Glutamatergic neuron (in vitro differentiated cells): ENCODE results near the gene TBX20. TPM values are rescaled to one million over a fixed set of nuclear protein-coding genes. Genes with fewer than 3 reads are reported as not detected.
"Not testable (repeated sequence)": the region's sequence is repeated elsewhere in the genome, so short reads cannot be mapped to it uniquely, and the experiment has no call there.

Experiments
- DNase-seq: peaks from one replicate; pipeline ENCODE4 v3.0.0; 2022
- H3K27ac Mint-ChIP-seq: one replicate; pipeline ENCODE4 v1.8.0; 2020; ENCODE audit warnings: mild to moderate bottlenecking, mixed read lengths, inconsistent platforms; ENCODE audit not compliant: unreplicated experiment
- H3K27me3 Mint-ChIP-seq: one replicate; pipeline ENCODE4 v1.8.0; 2020; ENCODE audit warnings: mild to moderate bottlenecking, moderate library complexity, mixed read lengths, inconsistent platforms; ENCODE audit not compliant: unreplicated experiment
- H3K36me3 Mint-ChIP-seq: one replicate; pipeline ENCODE4 v1.8.0; 2020; ENCODE audit warnings: mild to moderate bottlenecking, mixed read lengths, inconsistent platforms; ENCODE audit not compliant: unreplicated experiment
- H3K4me1 Mint-ChIP-seq: one replicate; pipeline ENCODE4 v1.8.0; 2020; ENCODE audit warnings: mild to moderate bottlenecking, low read depth, mixed read lengths, inconsistent platforms; ENCODE audit not compliant: unreplicated experiment
- H3K4me3 Mint-ChIP-seq: one replicate; pipeline ENCODE4 v1.8.0; 2020; ENCODE audit warnings: mild to moderate bottlenecking, mixed read lengths, inconsistent platforms; ENCODE audit not compliant: unreplicated experiment
- H3K9me3 Mint-ChIP-seq: one replicate; pipeline ENCODE4 v1.8.0; 2020; ENCODE audit warnings: mild to moderate bottlenecking, moderate library complexity, mixed read lengths, inconsistent platforms; ENCODE audit not compliant: unreplicated experiment
- total RNA-seq: library from RNA; stranded (reverse); fragmentation: NEBNext Ultra II Directional; extraction: Animal tissue kit (Norgen Biotek cat#: 25700); gene quantifications from one replicate; pipeline ENCODE4 v1.2.1, GENCODE V29; 2021; ENCODE audit not compliant: unreplicated experiment
- TF ChIP-seq, protein P1 (sequence below): fragments of 200-600 bp; sonication (generic); IDR thresholded peaks from one replicate; pipeline ENCODE4 v1.5.0; 2021; ENCODE audit not compliant: partially characterized antibody, unreplicated experiment

TBX20 gene
- total RNA-seq, 1 donor from 2014 or later, result 1.2 TPM

DNA sequence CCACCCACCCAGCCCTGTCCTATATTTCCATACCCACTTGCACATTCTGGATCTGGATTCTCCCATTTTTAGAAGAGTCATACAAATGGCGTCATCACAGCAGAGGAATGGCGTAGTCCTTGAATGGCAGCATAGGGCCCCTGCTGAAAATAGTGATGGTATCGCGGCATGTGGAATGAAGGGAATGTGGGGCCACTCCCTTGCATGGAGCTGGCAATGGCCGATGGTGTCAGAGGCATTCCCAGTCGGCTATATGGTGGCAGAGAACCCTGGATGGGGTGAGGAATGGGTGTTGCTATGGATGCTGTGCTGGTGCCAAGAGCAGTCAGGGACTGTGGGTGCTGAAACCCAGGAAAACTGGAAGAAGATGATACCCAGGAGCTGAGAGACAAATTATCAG lies 51.5 kb downstream of the TBX20 start:
- H3K9me3 Mint-ChIP-seq, H3K27me3 Mint-ChIP-seq, DNase-seq, H3K36me3 Mint-ChIP-seq, H3K27ac Mint-ChIP-seq, H3K4me1 Mint-ChIP-seq, H3K4me3 Mint-ChIP-seq: not testable (repeated sequence)

DNA sequence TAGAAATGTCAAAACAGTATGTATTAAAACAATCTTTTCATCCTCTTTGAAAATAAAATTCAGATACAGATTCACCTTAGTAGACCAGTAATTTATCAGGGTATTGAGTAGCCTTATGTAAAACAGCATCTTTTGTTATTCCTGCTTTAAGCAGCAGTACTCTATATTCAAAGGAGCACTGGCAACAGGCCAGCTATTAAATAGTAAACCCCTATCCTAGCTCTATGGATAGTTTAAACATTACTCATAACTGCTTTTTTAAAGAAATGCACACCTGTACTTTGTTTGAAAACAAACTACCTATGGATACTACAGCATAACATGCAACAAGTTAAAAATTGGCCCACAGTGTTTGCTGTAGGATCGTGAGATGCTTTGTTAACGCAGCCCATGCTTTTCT lies 53.7 kb downstream of the TBX20 start:
- H3K36me3 Mint-ChIP-seq, H3K27ac Mint-ChIP-seq, H3K27me3 Mint-ChIP-seq, H3K4me1 Mint-ChIP-seq, H3K4me3 Mint-ChIP-seq, DNase-seq, H3K9me3 Mint-ChIP-seq: not testable (repeated sequence)

DNA sequence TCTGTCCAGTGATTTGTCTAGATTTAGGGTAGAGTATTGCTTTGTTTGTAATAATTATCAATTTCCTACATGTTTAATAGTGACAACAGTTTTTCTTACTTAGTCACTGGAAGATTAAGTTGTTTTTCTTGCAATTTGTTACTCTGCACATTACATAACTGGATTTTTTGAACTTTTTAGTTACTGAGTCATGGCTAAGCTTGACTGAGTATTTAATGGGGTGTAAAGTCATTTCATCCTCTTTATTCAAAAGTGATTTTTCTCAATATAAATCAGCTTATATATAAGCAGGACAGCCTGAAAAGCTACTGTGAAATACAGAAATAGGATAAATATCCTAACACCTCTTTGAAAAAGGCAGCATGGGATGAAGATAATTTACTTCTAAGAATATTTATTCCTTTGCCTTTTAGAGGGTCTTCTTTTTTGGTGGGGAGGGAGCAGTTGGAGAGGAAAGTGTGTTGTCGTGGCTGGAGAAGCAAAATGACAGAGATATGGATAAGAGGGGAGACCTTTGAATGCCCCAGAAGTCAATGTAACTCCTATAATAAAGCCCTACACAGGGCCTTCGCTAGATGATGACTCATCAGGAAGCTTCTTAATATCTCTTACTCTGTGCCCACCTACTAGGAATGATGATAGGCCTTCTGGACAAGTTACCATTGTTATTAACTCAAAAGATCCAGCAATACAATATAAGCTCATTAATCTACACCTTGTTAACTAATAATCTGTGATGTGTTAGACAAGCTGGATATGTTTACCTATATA lies 55.3 kb downstream of the TBX20 start:
- not testable (repeated sequence) for H3K4me1 Mint-ChIP-seq, H3K9me3 Mint-ChIP-seq, H3K27ac Mint-ChIP-seq, H3K36me3 Mint-ChIP-seq, H3K27me3 Mint-ChIP-seq, H3K4me3 Mint-ChIP-seq, DNase-seq

DNA sequence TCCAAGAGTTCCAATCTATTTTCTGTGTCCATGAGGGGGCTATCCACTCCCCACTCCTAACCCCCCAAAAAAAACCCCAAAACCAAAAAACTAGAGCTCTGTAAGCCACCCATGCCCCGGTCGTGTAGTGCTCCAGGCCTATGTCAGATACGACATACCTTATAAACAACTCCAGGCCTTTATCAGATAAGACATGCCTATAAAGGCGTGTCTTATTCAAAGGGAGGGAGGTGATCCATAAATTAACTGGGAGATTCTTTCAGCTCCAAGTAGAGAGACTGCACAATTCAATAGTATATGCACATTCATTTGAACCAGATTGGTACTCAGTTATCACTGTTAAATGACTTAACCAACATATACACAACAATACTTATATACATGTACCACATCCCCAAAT lies 62.3 kb downstream of the TBX20 start:
- not testable (repeated sequence) for DNase-seq, H3K4me1 Mint-ChIP-seq, H3K27ac Mint-ChIP-seq, H3K27me3 Mint-ChIP-seq, H3K9me3 Mint-ChIP-seq, H3K4me3 Mint-ChIP-seq, H3K36me3 Mint-ChIP-seq

DNA sequence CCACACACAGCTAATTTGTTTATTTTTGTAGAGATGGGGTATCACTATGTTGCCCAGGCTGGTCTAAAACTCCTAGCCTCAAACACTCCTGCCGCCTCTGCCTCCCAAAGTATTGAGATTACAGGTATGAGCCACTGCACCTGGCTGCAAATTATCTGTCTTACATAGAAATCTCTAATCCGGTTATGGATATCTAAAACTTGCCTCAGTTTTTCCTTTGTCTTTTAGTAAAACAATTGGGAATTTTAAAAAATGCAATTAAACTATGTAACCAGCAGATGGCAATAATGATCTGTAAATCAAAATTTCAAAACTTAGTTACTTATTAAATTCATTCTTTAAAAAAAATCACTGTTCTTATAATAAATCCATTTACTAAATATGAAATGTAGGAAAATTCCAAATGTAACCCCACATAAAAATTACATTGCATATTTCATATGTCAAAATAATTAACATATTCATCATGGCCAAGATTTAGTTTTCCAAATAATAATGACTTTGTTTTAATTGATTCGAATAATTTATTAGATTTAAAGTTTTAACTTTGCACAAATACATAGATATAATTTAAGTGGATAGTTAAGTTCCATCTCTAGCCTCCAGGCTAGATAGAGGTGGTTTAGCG lies 63.6 kb downstream of the TBX20 start:
- TF ChIP-seq, protein P1, sequence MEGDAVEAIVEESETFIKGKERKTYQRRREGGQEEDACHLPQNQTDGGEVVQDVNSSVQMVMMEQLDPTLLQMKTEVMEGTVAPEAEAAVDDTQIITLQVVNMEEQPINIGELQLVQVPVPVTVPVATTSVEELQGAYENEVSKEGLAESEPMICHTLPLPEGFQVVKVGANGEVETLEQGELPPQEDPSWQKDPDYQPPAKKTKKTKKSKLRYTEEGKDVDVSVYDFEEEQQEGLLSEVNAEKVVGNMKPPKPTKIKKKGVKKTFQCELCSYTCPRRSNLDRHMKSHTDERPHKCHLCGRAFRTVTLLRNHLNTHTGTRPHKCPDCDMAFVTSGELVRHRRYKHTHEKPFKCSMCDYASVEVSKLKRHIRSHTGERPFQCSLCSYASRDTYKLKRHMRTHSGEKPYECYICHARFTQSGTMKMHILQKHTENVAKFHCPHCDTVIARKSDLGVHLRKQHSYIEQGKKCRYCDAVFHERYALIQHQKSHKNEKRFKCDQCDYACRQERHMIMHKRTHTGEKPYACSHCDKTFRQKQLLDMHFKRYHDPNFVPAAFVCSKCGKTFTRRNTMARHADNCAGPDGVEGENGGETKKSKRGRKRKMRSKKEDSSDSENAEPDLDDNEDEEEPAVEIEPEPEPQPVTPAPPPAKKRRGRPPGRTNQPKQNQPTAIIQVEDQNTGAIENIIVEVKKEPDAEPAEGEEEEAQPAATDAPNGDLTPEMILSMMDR, result peak; percentile 33
- H3K27me3 Mint-ChIP-seq, H3K4me1 Mint-ChIP-seq, H3K9me3 Mint-ChIP-seq, H3K36me3 Mint-ChIP-seq, H3K4me3 Mint-ChIP-seq, DNase-seq, H3K27ac Mint-ChIP-seq: not testable (repeated sequence)

DNA sequence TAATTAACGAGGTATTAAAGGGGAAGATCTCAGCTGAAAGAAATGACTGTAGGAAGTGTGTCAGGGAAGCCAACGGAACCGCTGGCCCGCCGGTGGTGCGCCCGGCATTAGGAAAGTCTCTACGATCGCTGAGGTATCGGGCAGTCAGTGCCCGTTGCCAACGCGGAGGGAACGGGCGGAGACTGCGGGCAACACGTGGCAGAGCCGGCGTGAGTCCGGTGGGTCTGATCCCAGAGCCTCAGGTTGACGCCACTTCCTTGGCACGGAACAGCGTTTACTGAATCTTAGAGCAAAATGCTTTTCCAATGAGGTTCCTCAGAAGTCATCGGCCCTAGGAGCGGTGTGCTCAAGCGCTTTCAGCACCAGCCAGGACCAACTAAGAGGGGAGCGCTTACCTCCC lies 67.1 kb downstream of the TBX20 start:
- H3K4me1 Mint-ChIP-seq, H3K9me3 Mint-ChIP-seq, H3K36me3 Mint-ChIP-seq, H3K27ac Mint-ChIP-seq: not testable (repeated sequence)
- peak; percentile 18 for DNase-seq
- Mint-ChIP-seq H3K27me3 (peaks cover 11% of the 10 kb centered on the region), H3K4me3 (peak overlapping the region; percentile 84)

DNA sequence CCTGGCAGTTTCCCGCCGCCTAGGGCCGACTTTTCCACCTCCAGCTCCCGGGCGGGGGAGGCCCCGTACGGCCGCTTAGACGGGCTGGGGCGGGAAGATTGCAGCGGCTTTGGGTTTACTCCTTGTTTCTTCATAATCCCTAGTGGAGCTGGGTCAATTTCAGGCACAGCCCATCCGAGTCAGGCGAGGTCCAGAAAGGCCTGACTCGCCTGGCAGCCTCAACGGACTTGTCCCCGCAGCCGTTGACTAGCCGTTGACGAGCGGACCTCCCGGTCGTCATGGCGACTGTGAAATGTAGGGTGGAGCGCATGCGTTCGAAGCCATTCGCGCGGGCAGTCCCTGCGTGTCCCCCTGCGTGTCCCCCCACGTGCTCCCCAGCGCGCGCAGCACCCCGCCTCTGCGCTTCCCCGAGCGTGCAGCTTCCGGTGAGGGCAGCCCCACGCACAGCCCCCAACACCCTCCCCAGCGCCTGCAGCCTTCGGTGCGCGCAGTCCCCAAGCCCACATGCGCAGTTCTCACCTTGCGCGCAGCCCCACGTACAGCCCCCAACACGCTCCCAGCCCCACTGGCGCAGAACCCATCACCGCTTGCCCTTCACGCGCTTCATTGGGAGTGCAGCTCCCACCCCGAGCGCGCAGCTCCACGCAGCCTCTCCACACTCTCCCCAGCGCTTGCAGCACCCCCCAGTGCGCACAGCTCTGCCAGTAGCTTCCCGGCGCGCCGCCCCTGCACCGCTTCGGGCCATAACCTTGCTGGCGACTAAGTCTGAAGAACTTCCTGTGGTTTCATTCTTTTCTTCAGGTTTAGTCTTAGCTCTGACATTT lies 67.8 kb downstream of the TBX20 start:
- H3K4me1 Mint-ChIP-seq, result no peaks in the 10 kb centered on the region
- H3K36me3 Mint-ChIP-seq, result no peaks in the 10 kb centered on the region
- H3K4me3 Mint-ChIP-seq, result peak overlapping the region; percentile 84
- no peak overlapping the region for H3K27ac Mint-ChIP-seq
- H3K9me3 Mint-ChIP-seq, result no peaks in the 10 kb centered on the region
- DNase-seq, result peak; percentile 67
- H3K27me3 Mint-ChIP-seq, result peaks cover 11% of the 10 kb centered on the region
- TF ChIP-seq, protein P1, result no peak

DNA sequence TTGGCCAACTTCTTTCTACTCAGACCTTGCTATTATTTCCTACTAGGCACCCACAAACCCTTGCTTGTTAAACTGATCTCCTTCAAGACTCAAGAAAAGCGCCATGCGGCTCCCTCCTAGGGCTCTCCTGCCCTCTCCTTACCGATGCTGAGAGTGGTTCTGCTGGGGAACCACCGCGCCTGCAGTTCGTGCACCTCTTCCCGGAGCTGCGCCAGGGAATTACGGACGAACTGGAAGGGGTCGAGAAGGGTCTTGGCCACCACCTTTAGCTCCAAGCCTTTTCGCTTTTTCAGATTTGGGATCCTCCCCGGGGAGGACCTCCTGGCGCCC lies 68.4 kb downstream of the TBX20 start:
- peaks cover 11% of the 10 kb centered on the region for H3K27me3 Mint-ChIP-seq

DNA sequence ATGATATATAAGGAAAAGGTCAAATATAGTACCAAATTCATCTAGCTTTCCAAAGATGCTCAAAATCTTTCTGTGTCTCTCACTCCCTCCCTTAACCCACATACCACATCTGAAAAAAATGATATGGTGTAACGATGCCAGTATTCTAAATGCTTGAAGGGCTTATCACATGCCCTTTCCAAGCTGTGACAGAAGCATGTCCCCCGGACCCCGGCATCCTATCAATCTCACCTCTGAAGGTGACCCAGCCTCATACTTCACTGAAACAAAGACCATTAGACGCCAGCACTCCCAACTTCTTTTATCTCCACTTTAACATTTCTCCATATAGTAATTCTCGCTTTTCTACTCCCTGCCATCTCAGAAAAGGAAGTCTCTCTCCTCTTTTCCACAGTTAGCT lies 68.9 kb downstream of the TBX20 start:
- peaks cover 11% of the 10 kb centered on the region for H3K27me3 Mint-ChIP-seq
- H3K36me3 Mint-ChIP-seq, H3K27ac Mint-ChIP-seq, H3K9me3 Mint-ChIP-seq, H3K4me1 Mint-ChIP-seq, DNase-seq: not testable (repeated sequence)
- H3K4me3 Mint-ChIP-seq, result peak overlapping the region; percentile 37

More for the DNA sequence above, 68.4 kb downstream of the TBX20 start:
- not testable (repeated sequence) for H3K36me3 Mint-ChIP-seq, H3K27ac Mint-ChIP-seq, H3K4me1 Mint-ChIP-seq, DNase-seq, H3K9me3 Mint-ChIP-seq
- H3K4me3 Mint-ChIP-seq, result peak overlapping the region; percentile 37

DNA sequence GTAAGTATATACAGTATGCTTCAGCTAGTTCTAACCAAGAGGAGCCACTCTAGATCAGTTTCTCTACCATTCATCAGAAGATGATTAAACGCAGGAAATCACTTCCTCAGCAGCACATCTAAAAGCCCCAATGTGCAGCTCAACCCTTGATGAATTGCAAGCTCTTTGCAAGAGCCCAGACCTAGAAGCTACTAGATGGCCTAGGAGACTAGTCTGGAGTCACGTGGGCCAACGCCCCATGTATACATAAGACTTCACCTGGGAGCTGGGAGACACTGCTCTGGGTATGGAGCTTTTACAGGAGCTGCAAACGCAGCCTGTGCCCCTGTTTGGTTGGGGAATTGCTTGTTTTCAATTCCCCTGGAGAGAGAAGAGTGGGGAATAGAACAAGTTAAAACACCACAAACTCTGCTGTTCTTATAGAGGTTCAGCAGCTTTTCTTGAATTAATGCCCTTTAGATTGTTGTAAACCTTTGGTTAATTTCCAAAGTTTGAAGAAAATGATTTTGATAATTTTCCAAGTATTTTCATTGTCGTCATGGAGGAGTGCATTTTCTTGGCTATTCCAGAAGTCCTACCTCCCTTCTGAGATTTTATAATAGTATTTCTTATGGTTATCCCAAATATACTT lies 69.9 kb downstream of the TBX20 start:
- H3K4me1 Mint-ChIP-seq, H3K36me3 Mint-ChIP-seq, H3K27ac Mint-ChIP-seq, H3K9me3 Mint-ChIP-seq, H3K4me3 Mint-ChIP-seq, DNase-seq: not testable (repeated sequence)
- peaks cover 11% of the 10 kb centered on the region for H3K27me3 Mint-ChIP-seq
